Measurements from ENCODE around the gene SLC2A13. TPM values are rescaled to one million over a fixed set of nuclear protein-coding genes. Genes with fewer than 3 reads are reported as not detected.

Gene SLC2A13
- total and polyA plus RNA-seq, 9 donors, result 2.6 to 6.4 (median 3.6) TPM

DNA sequence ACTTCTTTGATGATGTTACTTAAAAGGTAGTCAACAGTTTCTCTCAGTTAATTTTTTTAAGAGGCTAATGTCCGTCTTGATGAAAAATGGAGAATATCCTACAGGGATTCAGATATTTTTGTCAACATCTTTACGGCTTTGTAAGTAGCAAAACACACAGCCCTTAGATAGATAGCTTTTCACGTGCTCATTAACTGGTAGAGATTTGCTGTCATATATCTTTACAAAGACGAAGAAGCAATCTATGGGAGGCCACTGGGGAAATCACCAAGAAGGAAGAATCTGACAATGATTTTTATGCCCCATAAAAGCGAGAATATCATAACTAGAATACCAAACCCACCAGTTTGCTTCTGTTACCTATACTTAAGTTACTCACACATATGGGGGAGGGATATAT is 121.2 kb downstream of the SLC2A13 start:
- no CpG with 5 or more reads among the region's 5 CpGs for WGBS (ENCODE audit: insufficient coverage)
- no peaks in the 10 kb centered on the region for H3K9me3 ChIP-seq (replicated peaks; ENCODE audit: control insufficient read depth, low read depth, low read length)
- no peaks in the 10 kb centered on the region for H3K36me3 ChIP-seq (ENCODE audit: control insufficient read depth, insufficient read depth, low read length)
- H3K27me3 ChIP-seq (ENCODE audit: control insufficient read depth, insufficient read depth, low read length), result no peaks in the 10 kb centered on the region
- no peak for DNase-seq
- H3K4me3 ChIP-seq (ENCODE audit: low read length), result no peak overlapping the region
- H3K4me1 ChIP-seq (ENCODE audit: control insufficient read depth, insufficient read depth, low read length), result no peaks in the 10 kb centered on the region
- H3K27ac ChIP-seq (ENCODE audit: low read length), result no peak overlapping the region

GRCh38 chr12:39975374-39975918 is 130.4 kb downstream of the SLC2A13 start:
- Histone ChIP-seq H3K9me3 (replicated peaks; ENCODE audit: control insufficient read depth, low read depth, low read length) (no peaks in the 10 kb centered on the region), H3K27ac (ENCODE audit: low read length) (no peak overlapping the region), H3K27me3 (ENCODE audit: control insufficient read depth, insufficient read depth, low read length) (no peaks in the 10 kb centered on the region), H3K4me3 (ENCODE audit: low read length) (no peak overlapping the region), H3K36me3 (ENCODE audit: control insufficient read depth, insufficient read depth, low read length) (no peaks in the 10 kb centered on the region), H3K4me1 (ENCODE audit: control insufficient read depth, insufficient read depth, low read length) (no peaks in the 10 kb centered on the region)
- DNase-seq, result peak; percentile 6
- no CpG with 5 or more reads among the region's 5 CpGs for WGBS (ENCODE audit: insufficient coverage)

- Histone ChIP-seq H3K4me1 (ENCODE audit: control insufficient read depth, insufficient read depth, low read length) (no peaks in the 10 kb centered on the region), H3K27me3 (ENCODE audit: control insufficient read depth, insufficient read depth, low read length) (no peaks in the 10 kb centered on the region), H3K36me3 (ENCODE audit: control insufficient read depth, insufficient read depth, low read length) (no peaks in the 10 kb centered on the region), H3K27ac (ENCODE audit: low read length) (no peak overlapping the region), H3K9me3 (replicated peaks; ENCODE audit: control insufficient read depth, low read depth, low read length) (no peaks in the 10 kb centered on the region), H3K4me3 (ENCODE audit: low read length) (no peak overlapping the region)
- no CpG with 5 or more reads among the region's 1 CpG for WGBS (ENCODE audit: insufficient coverage)
- DNase-seq, result no peak
Observed at GRCh38 chr12:39972119-39972518, 133.8 kb downstream of the SLC2A13 start.

DNA sequence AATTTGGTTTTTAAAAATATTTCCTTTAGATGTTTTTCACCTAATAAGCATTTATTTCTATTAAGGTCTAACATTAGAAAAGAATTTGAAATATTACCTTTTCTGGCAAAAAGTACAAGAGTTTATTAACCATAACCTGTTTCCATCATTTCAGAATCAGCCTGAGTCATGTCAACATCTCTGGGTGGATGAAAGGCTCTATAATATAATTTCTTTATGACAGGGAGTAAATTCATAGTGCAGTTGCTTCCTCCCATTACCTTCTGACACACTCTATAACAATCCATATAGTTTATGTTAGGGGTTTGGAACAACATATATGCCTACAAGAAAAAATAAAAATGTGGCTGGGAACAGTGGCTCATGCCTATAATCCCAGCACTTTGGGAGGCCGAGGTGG is 134.5 kb downstream of the SLC2A13 start:
- H3K4me3 ChIP-seq (ENCODE audit: low read length), result no peak overlapping the region
- H3K4me1 ChIP-seq (ENCODE audit: control insufficient read depth, insufficient read depth, low read length), result no peaks in the 10 kb centered on the region
- no peaks in the 10 kb centered on the region for H3K9me3 ChIP-seq (replicated peaks; ENCODE audit: control insufficient read depth, low read depth, low read length)
- H3K27me3 ChIP-seq (ENCODE audit: control insufficient read depth, insufficient read depth, low read length), result no peaks in the 10 kb centered on the region
- H3K36me3 ChIP-seq (ENCODE audit: control insufficient read depth, insufficient read depth, low read length), result no peaks in the 10 kb centered on the region
- WGBS (ENCODE audit: insufficient coverage), result no CpG with 5 or more reads among the region's 1 CpG
- DNase-seq, result no peak
- H3K27ac ChIP-seq (ENCODE audit: low read length), result no peak overlapping the region

DNA sequence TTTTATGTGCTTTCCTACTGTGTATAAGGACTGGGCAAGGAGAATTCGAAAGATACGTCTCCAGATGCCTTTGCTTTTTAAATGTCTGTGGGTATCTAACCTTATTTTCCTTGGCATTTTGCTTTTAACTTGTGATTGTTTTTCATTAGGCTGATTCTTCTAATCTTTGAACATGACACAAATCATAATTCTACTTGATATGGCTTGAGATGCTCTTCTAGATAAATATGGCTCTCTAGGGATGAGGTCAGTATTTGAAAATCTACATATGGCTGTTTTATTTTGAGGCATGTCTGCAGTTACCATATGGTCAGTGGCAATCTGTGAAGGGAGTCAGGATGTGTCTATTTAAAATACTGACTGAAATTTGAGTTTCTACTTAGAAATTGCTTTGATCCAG is 139.2 kb downstream of the SLC2A13 start:
- Histone ChIP-seq H3K9me3 (replicated peaks; ENCODE audit: control insufficient read depth, low read depth, low read length) (no peaks in the 10 kb centered on the region), H3K36me3 (ENCODE audit: control insufficient read depth, insufficient read depth, low read length) (no peaks in the 10 kb centered on the region), H3K27ac (ENCODE audit: low read length) (no peak overlapping the region), H3K4me3 (ENCODE audit: low read length) (no peak overlapping the region), H3K4me1 (ENCODE audit: control insufficient read depth, insufficient read depth, low read length) (no peaks in the 10 kb centered on the region), H3K27me3 (ENCODE audit: control insufficient read depth, insufficient read depth, low read length) (no peaks in the 10 kb centered on the region)
- WGBS (ENCODE audit: insufficient coverage), result no CpG with 5 or more reads among the region's 2 CpGs
- no peak for DNase-seq

DNA sequence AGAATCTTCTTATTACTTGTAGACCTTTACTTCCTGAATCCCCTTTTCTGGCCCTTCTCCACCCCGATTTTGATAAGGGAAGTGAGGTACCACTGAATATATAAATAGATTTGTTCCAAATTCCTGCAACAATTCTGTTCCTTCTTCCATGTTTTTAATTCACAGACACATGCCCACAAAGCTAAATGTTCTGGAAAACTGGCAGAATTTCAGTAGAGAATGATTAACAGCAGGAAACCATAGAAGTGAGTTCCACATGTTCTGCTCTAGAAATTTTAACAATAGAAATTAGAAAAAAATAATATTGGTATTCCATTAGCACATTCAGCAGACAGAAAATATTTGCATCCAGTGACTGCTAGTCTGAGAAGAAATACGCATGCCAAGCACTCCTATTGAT is 139.6 kb downstream of the SLC2A13 start:
- no peaks in the 10 kb centered on the region for H3K9me3 ChIP-seq (replicated peaks; ENCODE audit: control insufficient read depth, low read depth, low read length)
- no peak overlapping the region for H3K27ac ChIP-seq (ENCODE audit: low read length)
- no peaks in the 10 kb centered on the region for H3K27me3 ChIP-seq (ENCODE audit: control insufficient read depth, insufficient read depth, low read length)
- H3K36me3 ChIP-seq (ENCODE audit: control insufficient read depth, insufficient read depth, low read length), result no peaks in the 10 kb centered on the region
- H3K4me1 ChIP-seq (ENCODE audit: control insufficient read depth, insufficient read depth, low read length), result no peaks in the 10 kb centered on the region
- H3K4me3 ChIP-seq (ENCODE audit: low read length), result no peak overlapping the region
- no CpG with 5 or more reads among the region's 2 CpGs for WGBS (ENCODE audit: insufficient coverage)
- peak; percentile 5 for DNase-seq

GRCh38 chr12:39959467-39959866 is 146.4 kb downstream of the SLC2A13 start:
- Histone ChIP-seq H3K36me3 (ENCODE audit: control insufficient read depth, insufficient read depth, low read length) (no peaks in the 10 kb centered on the region), H3K4me1 (ENCODE audit: control insufficient read depth, insufficient read depth, low read length) (no peaks in the 10 kb centered on the region), H3K9me3 (replicated peaks; ENCODE audit: control insufficient read depth, low read depth, low read length) (no peaks in the 10 kb centered on the region), H3K27me3 (ENCODE audit: control insufficient read depth, insufficient read depth, low read length) (no peaks in the 10 kb centered on the region), H3K27ac (ENCODE audit: low read length) (no peak overlapping the region), H3K4me3 (ENCODE audit: low read length) (no peak overlapping the region)
- no peak for DNase-seq
- no CpG with 5 or more reads among the region's 2 CpGs for WGBS (ENCODE audit: insufficient coverage)

- Histone ChIP-seq H3K9me3 (replicated peaks; ENCODE audit: control insufficient read depth, low read depth, low read length) (no peaks in the 10 kb centered on the region), H3K36me3 (ENCODE audit: control insufficient read depth, insufficient read depth, low read length) (no peaks in the 10 kb centered on the region), H3K27ac (ENCODE audit: low read length) (no peak overlapping the region), H3K4me3 (ENCODE audit: low read length) (no peak overlapping the region), H3K27me3 (ENCODE audit: control insufficient read depth, insufficient read depth, low read length) (no peaks in the 10 kb centered on the region), H3K4me1 (ENCODE audit: control insufficient read depth, insufficient read depth, low read length) (no peaks in the 10 kb centered on the region)
- peak; percentile 8 for DNase-seq
- no CpG with 5 or more reads among the region's 2 CpGs for WGBS (ENCODE audit: insufficient coverage)
Observed at GRCh38 chr12:39959031-39959430, 146.8 kb downstream of the SLC2A13 start.

DNA sequence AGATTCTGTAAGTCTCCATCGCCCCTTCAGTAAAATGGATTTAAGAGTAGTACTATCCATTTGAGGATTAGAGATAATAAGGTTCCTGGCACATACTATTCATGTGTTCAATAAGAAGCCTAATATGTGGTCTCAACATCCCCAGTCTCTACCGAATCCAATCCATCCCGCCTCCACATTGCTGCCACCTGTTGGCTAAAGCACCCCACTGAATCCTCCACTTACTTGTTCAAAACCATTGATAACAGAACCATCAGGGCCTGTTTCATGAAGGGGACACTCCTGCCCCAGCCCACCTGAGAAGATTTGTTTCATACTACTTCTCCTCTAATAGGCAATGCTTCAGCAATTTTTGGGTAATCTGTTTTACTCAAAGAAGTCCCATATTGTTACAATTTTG is 147.5 kb downstream of the SLC2A13 start:
- no peaks in the 10 kb centered on the region for H3K27me3 ChIP-seq (ENCODE audit: control insufficient read depth, insufficient read depth, low read length)
- H3K4me1 ChIP-seq (ENCODE audit: control insufficient read depth, insufficient read depth, low read length), result no peaks in the 10 kb centered on the region
- no peaks in the 10 kb centered on the region for H3K36me3 ChIP-seq (ENCODE audit: control insufficient read depth, insufficient read depth, low read length)
- H3K27ac ChIP-seq (ENCODE audit: low read length), result no peak overlapping the region
- no peak overlapping the region for H3K4me3 ChIP-seq (ENCODE audit: low read length)
- no peak for DNase-seq
- no peaks in the 10 kb centered on the region for H3K9me3 ChIP-seq (replicated peaks; ENCODE audit: control insufficient read depth, low read depth, low read length)
- WGBS (ENCODE audit: insufficient coverage), result 61% methylated on average over 2 of the region's 3 CpGs

- 89% methylated on average over 2 of the region's 2 CpGs for whole genome bisulfite sequencing (ENCODE audit: insufficient coverage)
Observed at GRCh38 chr12:39956725-39957124, 149.2 kb downstream of the SLC2A13 start.

More at GRCh38 chr12:39956725-39957124, 149.2 kb downstream of the SLC2A13 start:
- Histone ChIP-seq H3K36me3 (ENCODE audit: control insufficient read depth, insufficient read depth, low read length) (no peaks in the 10 kb centered on the region), H3K27ac (ENCODE audit: low read length) (no peak overlapping the region), H3K4me3 (ENCODE audit: low read length) (no peak overlapping the region), H3K9me3 (replicated peaks; ENCODE audit: control insufficient read depth, low read depth, low read length) (no peaks in the 10 kb centered on the region), H3K27me3 (ENCODE audit: control insufficient read depth, insufficient read depth, low read length) (no peaks in the 10 kb centered on the region), H3K4me1 (ENCODE audit: control insufficient read depth, insufficient read depth, low read length) (no peaks in the 10 kb centered on the region)
- no peak for DNase-seq
